A549 (cell line): ENCODE results near the gene ADARB2.

ENCODE experiments used
- CTCF ChIP-seq: fragments of >200 bp; sonication (Bioruptor Twin); formaldehyde crosslinking; IDR thresholded peaks from 3 replicates; pipeline ENCODE4 v1.5.1; 2016
- EP300 ChIP-seq, 2 experiments: fragments of >200 bp; sonication (Bioruptor Twin); formaldehyde crosslinking; IDR thresholded peaks; 2 replicates in 1 of 2; 3 replicates in 1 of 2; pipeline ENCODE4 v1.6.1; 2016 to 2017
- JUNB ChIP-seq: fragments of >200 bp; sonication (Bioruptor Twin); formaldehyde crosslinking; IDR thresholded peaks from 2 replicates; pipeline ENCODE4 v1.6.1; 2016
- MAFK ChIP-seq: fragments of 450-650 bp; IDR thresholded peaks from 2 replicates; pipeline ENCODE4 v1.6.1; 2014; ENCODE audit not compliant: partially characterized antibody

DNA sequence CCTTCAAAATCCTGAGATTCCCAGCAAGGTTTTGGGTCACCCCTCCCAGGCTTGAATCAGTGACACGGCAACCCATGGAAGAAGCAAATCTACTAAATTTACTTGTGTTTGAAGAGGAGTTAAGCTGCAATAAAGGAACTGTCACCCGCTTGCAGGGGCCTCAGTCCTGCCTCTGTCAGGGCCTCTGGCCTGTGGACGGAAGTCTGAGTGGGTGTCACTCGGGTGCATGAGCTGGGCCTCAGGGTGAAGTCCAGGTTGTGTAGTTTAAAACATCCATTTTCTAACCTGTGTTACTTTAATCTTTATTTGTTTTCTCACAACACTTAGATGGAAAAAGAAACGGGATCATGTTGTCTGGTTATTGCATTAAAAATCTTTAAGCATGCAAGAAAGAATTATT is 234.9 kb downstream of the ADARB2 start:
- TF ChIP-seq CTCF (no peak), MAFK (no peak), EP300 (IDR thresholded peaks at IDR 0.05) (no peak), JUNB (no peak)
